ENCODE data around the gene REG4. TPM values are rescaled to one million over a fixed set of nuclear protein-coding genes. Genes with fewer than 3 reads are reported as not detected.

REG4 gene
- total RNA-seq, 1 donor from 2014 or later, result not detected

GRCh38 chr1:119771770-119772169 lies 39.5 kb downstream of the REG4 start:
- TF ChIP-seq POLR2A (IDR thresholded peaks at IDR 0.05) (no peak), CTCF (IDR thresholded peaks at IDR 0.05) (no peak), POLR2AphosphoS5 (IDR thresholded peaks at IDR 0.05; ENCODE audit: insufficient read depth in 1 of 2, low read depth in 1 of 2) (no peak)
- intact Hi-C loops (cut with DNase I), result no loop called here
- Histone ChIP-seq H3K27me3 (no peaks in the 10 kb centered on the region), H3K27ac (no peak overlapping the region), H3K9me3 (no peaks in the 10 kb centered on the region), H3K4me3 (no peak overlapping the region), H3K4me1 (peaks cover 1% of the 10 kb centered on the region), H3K36me3 (no peaks in the 10 kb centered on the region)
- DNase-seq (ENCODE audit: extremely low spot score in 2 of 2), result no peak

- H3K4me1 ChIP-seq, result peaks cover 9% of the 10 kb centered on the region
- no peak for DNase-seq (ENCODE audit: extremely low spot score in 2 of 2)
- H3K4me3 ChIP-seq, result no peak overlapping the region
- H3K9me3 ChIP-seq, result no peaks in the 10 kb centered on the region
- no peak overlapping the region for H3K27ac ChIP-seq
- intact Hi-C loops (cut with DNase I), result no loop called here
- H3K27me3 ChIP-seq, result no peaks in the 10 kb centered on the region
- TF ChIP-seq CTCF (IDR thresholded peaks at IDR 0.05), result no peak
- no peak for TF ChIP-seq POLR2AphosphoS5 (IDR thresholded peaks at IDR 0.05; ENCODE audit: insufficient read depth in 1 of 2, low read depth in 1 of 2)
- no peak for TF ChIP-seq POLR2A (IDR thresholded peaks at IDR 0.05)
- no peaks in the 10 kb centered on the region for H3K36me3 ChIP-seq
Observed at GRCh38 chr1:119771016-119771415, 40.2 kb downstream of the REG4 start.

- intact Hi-C loops (cut with DNase I), result no loop called here
- DNase-seq (ENCODE audit: extremely low spot score in 2 of 2), result no peak
- Histone ChIP-seq H3K36me3 (no peaks in the 10 kb centered on the region), H3K4me1 (peaks cover 9% of the 10 kb centered on the region), H3K27ac (no peak within 1 kb of the TSS), H3K4me3 (no peak within 1 kb of the TSS), H3K9me3 (no peaks in the 10 kb centered on the region), H3K27me3 (no peaks in the 10 kb centered on the region)
- TF ChIP-seq CTCF (IDR thresholded peaks at IDR 0.05), result no peak
- no peak for TF ChIP-seq POLR2A (IDR thresholded peaks at IDR 0.05)
- no peak for TF ChIP-seq POLR2AphosphoS5 (IDR thresholded peaks at IDR 0.05; ENCODE audit: insufficient read depth in 1 of 2, low read depth in 1 of 2)
Observed at GRCh38 chr1:119768778-119769177, 42.5 kb downstream of the REG4 start, which contains the start of gene HMGCS2. HMGCS2 (minus strand) TSS chr1:119768905; CDS start chr1:119768844, 61 bp downstream.

GRCh38 chr1:119767486-119767885 lies 43.8 kb downstream of the REG4 start:
- no peaks in the 10 kb centered on the region for H3K36me3 ChIP-seq
- H3K9me3 ChIP-seq, result no peaks in the 10 kb centered on the region
- peaks cover 9% of the 10 kb centered on the region for H3K4me1 ChIP-seq
- H3K4me3 ChIP-seq, result no peak overlapping the region
- no peak for TF ChIP-seq CTCF (IDR thresholded peaks at IDR 0.05)
- TF ChIP-seq POLR2A (IDR thresholded peaks at IDR 0.05), result no peak
- TF ChIP-seq POLR2AphosphoS5 (IDR thresholded peaks at IDR 0.05; ENCODE audit: insufficient read depth in 1 of 2, low read depth in 1 of 2), result no peak
- no peak overlapping the region for H3K27ac ChIP-seq
- intact Hi-C loops (cut with DNase I), result no loop called here
- no peaks in the 10 kb centered on the region for H3K27me3 ChIP-seq
- DNase-seq (ENCODE audit: extremely low spot score in 2 of 2), result no peak

- TF ChIP-seq CTCF (IDR thresholded peaks at IDR 0.05) (no peak), POLR2AphosphoS5 (IDR thresholded peaks at IDR 0.05; ENCODE audit: insufficient read depth in 1 of 2, low read depth in 1 of 2) (no peak), POLR2A (IDR thresholded peaks at IDR 0.05) (no peak)
- H3K4me3 ChIP-seq, result no peak overlapping the region
- H3K27me3 ChIP-seq, result no peaks in the 10 kb centered on the region
- H3K4me1 ChIP-seq, result peaks cover 9% of the 10 kb centered on the region
- intact Hi-C loops (cut with DNase I), result no loop called here
- DNase-seq (ENCODE audit: extremely low spot score in 2 of 2), result no peak
- no peak overlapping the region for H3K27ac ChIP-seq
- no peaks in the 10 kb centered on the region for H3K36me3 ChIP-seq
- no peaks in the 10 kb centered on the region for H3K9me3 ChIP-seq
Observed at GRCh38 chr1:119766374-119766794, 44.9 kb downstream of the REG4 start.

Measured in vagina (tissue), 2 donors.